ENCODE measurements around the gene EPS15. TPM values are rescaled to one million over a fixed set of nuclear protein-coding genes. Genes with fewer than 3 reads are reported as not detected.
A peak's percentile ranks its signal among the peaks of the same experiment; 100 is the strongest.

The EPS15 gene
- total and polyA plus RNA-seq, 2 donors (not counting 1 experiment from before 2014, with no cell fraction given): 40.3 to 151 TPM

DNA sequence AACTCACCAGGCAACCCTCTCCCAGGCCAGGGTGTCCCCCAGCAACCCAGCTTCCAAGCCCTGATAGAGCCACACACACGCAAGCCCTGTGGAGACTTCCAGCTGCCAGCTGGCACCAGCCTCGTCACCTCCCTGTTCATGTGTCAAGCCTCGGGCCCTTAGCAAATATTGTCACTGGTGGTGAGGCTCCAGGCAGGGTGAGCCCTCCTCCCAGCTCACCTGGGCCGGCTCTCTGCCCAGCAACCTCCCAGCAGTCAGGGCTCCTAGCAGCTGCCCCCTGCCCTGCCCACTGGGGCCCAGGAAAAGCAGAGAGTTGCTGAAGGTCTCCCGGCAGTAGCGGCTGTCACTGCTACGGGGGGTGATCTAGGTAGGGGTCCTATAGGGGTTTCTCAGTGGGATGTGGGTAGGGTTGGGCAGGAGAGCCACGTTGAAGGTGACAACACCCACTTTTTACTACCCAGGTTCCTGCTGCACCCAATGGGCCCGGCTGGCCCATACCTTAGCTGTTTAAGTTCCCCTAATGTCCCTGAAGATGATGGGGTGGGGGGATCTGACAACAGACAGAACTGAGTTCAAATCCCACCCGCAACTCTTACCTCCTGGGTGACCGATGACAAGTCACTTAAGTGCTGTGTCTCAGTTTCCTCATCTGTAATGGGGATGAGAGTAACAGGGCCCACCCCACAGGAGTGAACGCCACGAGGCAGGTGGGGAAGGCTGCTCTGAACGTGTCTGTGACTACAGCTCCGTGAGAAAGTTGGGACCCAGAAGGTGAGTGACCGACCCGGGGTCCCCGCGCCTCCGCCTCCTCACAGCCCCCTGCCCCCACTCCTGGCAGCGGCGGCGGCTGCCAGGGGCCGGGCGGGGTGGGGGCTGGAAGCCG is 189.4 kb downstream of the EPS15 start:
- no peaks in the 10 kb centered on the region for H3K9me3 Mint-ChIP-seq (ENCODE audit: insufficient read depth)
- ATAC-seq (ENCODE audit: low read depth) (no peak), DNase-seq (no peak)
- Histone ChIP-seq H3K36me3 (replicated peaks in 1 of 2; ENCODE audit: control extremely low read depth in 1 of 2, control insufficient read depth in 1 of 2, extremely low read depth in 1 of 2, insufficient read depth in 2 of 2, low read length in 1 of 2) (no peaks in the 10 kb centered on the region), H3K4me1 (ENCODE audit: control insufficient read depth in 2 of 2, insufficient read depth in 2 of 2, low read length in 2 of 2) (peaks cover 8 to 12% of the 10 kb centered on the region in 2 donors), H3K9me3 (ENCODE audit: control extremely low read depth in 1 of 3, control insufficient read depth in 2 of 3, insufficient read depth in 1 of 3, low read length in 2 of 3) (peaks cover 0 to 11% (median 0%) of the 10 kb centered on the region in 3 donors), H3K9ac (ENCODE audit: low read length) (no peak overlapping the region), H3K4me2 (replicated peaks; ENCODE audit: low read depth, low read length, poor library complexity, severe bottlenecking) (peak overlapping the region; percentile 80), H4K20me1 (ENCODE audit: control insufficient read depth, insufficient read depth, low read length, poor library complexity, severe bottlenecking) (no peaks in the 10 kb centered on the region), H3K27ac (ENCODE audit: low read length in 2 of 2) (no peak overlapping the region), H2AFZ (ENCODE audit: insufficient read depth, low read depth, low read length, poor library complexity, severe bottlenecking) (no peak overlapping the region), H3K27me3 (replicated peaks in 1 of 4; ENCODE audit: control extremely low read depth in 1 of 4, control insufficient read depth in 3 of 4, insufficient read depth in 4 of 4, low read length in 3 of 4) (peaks cover 0 to 35% (median 14%) of the 10 kb centered on the region in 4 experiments), H3K79me2 (ENCODE audit: control insufficient read depth, insufficient read depth, low read length) (no peaks in the 10 kb centered on the region), H3K4me3 (ENCODE audit: control extremely low read depth in 1 of 5, extremely low read depth in 1 of 5, insufficient read depth in 1 of 5, low read depth in 2 of 5, low read length in 4 of 5) (no peak overlapping the region)
- intact Hi-C loops (cut with micrococcal nuclease): no loop called here
- H3K4me3 Mint-ChIP-seq: peak overlapping the region; percentile 77
- ChIA-PET POLR2A (no interaction called here), CTCF (no interaction called here)
- H3K27ac Mint-ChIP-seq: no peak overlapping the region
- TF ChIP-seq, protein P1, sequence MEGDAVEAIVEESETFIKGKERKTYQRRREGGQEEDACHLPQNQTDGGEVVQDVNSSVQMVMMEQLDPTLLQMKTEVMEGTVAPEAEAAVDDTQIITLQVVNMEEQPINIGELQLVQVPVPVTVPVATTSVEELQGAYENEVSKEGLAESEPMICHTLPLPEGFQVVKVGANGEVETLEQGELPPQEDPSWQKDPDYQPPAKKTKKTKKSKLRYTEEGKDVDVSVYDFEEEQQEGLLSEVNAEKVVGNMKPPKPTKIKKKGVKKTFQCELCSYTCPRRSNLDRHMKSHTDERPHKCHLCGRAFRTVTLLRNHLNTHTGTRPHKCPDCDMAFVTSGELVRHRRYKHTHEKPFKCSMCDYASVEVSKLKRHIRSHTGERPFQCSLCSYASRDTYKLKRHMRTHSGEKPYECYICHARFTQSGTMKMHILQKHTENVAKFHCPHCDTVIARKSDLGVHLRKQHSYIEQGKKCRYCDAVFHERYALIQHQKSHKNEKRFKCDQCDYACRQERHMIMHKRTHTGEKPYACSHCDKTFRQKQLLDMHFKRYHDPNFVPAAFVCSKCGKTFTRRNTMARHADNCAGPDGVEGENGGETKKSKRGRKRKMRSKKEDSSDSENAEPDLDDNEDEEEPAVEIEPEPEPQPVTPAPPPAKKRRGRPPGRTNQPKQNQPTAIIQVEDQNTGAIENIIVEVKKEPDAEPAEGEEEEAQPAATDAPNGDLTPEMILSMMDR (IDR thresholded peaks at IDR 0.05): no peak
- TF ChIP-seq EZH2 (IDR thresholded peaks at IDR 0.05; ENCODE audit: borderline replicate concordance, insufficient read depth, low read depth, low read length, poor library complexity, severe bottlenecking): no peak
- H3K27me3 Mint-ChIP-seq: peaks cover 32% of the 10 kb centered on the region
- peaks cover 10% of the 10 kb centered on the region for H3K4me1 Mint-ChIP-seq
- WGBS (ENCODE audit: insufficient coverage): 35% methylated on average over 21 of the region's 26 CpGs

DNA sequence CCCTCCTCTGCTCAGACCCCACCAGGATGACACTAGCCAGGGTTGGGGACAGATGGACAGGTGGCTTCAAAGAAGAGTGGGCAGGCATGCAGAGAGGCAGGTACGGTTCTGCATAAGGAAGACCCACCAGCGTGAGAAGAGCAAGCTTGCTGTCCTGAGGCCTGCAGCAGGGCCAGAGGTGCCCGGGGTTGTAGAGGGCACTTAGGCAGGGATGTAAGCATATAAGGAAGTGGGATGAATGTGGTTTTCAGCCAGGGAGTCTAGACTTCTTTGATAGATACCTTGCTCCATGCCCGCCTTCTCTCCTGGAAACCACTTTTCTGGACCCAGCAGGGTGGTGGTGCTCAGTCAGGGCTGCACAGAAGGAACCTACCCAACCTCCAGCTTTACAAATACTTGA is 190.1 kb downstream of the EPS15 start:
- ATAC-seq (ENCODE audit: low read depth) (no peak), DNase-seq (no peak)
- H3K9me3 ChIP-seq (ENCODE audit: control extremely low read depth in 1 of 3, control insufficient read depth in 2 of 3, insufficient read depth in 1 of 3, low read length in 2 of 3): peaks cover 0 to 11% (median 0%) of the 10 kb centered on the region in 3 donors
- no peaks in the 10 kb centered on the region for H3K36me3 ChIP-seq (replicated peaks in 1 of 2; ENCODE audit: control extremely low read depth in 1 of 2, control insufficient read depth in 1 of 2, extremely low read depth in 1 of 2, insufficient read depth in 2 of 2, low read length in 1 of 2)
- H2AFZ ChIP-seq (ENCODE audit: insufficient read depth, low read depth, low read length, poor library complexity, severe bottlenecking): no peak overlapping the region
- H3K9ac ChIP-seq (ENCODE audit: low read length): no peak overlapping the region
- no peak overlapping the region for H3K4me3 ChIP-seq (ENCODE audit: control extremely low read depth in 1 of 5, extremely low read depth in 1 of 5, insufficient read depth in 1 of 5, low read depth in 2 of 5, low read length in 4 of 5)
- peaks cover 8 to 12% of the 10 kb centered on the region in 2 donors for H3K4me1 ChIP-seq (ENCODE audit: control insufficient read depth in 2 of 2, insufficient read depth in 2 of 2, low read length in 2 of 2)
- WGBS (ENCODE audit: insufficient coverage): 98% methylated on average over 4 of the region's 4 CpGs
- H3K9me3 Mint-ChIP-seq (ENCODE audit: insufficient read depth): no peaks in the 10 kb centered on the region
- peaks cover 32% of the 10 kb centered on the region for H3K27me3 Mint-ChIP-seq
- no peak overlapping the region for H3K27ac Mint-ChIP-seq
- ChIA-PET CTCF (no interaction called here), POLR2A (no interaction called here)
- no peak overlapping the region for H3K27ac ChIP-seq (ENCODE audit: low read length in 2 of 2)
- peak overlapping the region; percentile 77 for H3K4me3 Mint-ChIP-seq
- no peak for TF ChIP-seq EZH2 (IDR thresholded peaks at IDR 0.05; ENCODE audit: borderline replicate concordance, insufficient read depth, low read depth, low read length, poor library complexity, severe bottlenecking)
- TF ChIP-seq, protein P1 (IDR thresholded peaks at IDR 0.05): no peak
- peaks cover 10% of the 10 kb centered on the region for H3K4me1 Mint-ChIP-seq
- no peak overlapping the region for H3K4me2 ChIP-seq (replicated peaks; ENCODE audit: low read depth, low read length, poor library complexity, severe bottlenecking)
- H3K79me2 ChIP-seq (ENCODE audit: control insufficient read depth, insufficient read depth, low read length): no peaks in the 10 kb centered on the region
- no peaks in the 10 kb centered on the region for H4K20me1 ChIP-seq (ENCODE audit: control insufficient read depth, insufficient read depth, low read length, poor library complexity, severe bottlenecking)
- peaks cover 0 to 32% (median 14%) of the 10 kb centered on the region in 4 experiments for H3K27me3 ChIP-seq (replicated peaks in 1 of 4; ENCODE audit: control extremely low read depth in 1 of 4, control insufficient read depth in 3 of 4, insufficient read depth in 4 of 4, low read length in 3 of 4)
- intact Hi-C loops (cut with micrococcal nuclease): no loop called here

Measured in B cell (primary cell).